ENCODE data around the gene CPA1.

CPA1 gene

DNA sequence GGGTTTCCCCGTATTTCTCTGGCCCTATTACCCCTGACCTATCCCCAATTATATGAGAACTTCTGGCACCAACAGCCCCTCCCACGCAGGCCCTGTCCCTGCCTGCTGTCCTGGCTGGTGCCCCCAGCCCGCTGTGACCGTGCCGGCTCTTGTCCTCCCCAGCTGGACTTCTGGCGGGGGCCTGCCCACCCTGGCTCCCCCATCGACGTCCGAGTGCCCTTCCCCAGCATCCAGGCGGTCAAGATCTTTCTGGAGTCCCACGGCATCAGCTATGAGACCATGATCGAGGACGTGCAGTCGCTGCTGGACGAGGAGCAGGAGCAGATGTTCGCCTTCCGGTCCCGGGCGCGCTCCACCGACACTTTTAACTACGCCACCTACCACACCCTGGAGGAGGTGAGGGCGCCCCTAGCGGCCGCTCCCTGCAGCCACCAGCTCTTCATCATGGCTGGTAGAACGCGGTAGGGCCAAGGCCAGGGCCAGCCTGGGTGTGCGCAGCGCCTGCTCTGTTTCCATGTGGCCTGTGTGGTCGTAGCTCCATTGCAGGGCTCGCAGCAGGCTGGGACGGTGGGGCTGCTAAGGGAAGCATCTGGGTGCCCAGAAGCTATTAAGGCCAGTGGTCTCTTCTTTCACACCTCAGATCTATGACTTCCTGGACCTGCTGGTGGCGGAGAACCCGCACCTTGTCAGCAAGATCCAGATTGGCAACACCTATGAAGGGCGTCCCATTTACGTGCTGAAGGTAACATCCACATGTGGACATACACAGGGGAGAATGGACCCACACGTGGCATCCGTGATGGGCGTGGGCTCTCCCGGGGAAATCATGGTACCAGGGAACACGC, 1.4 kb downstream of the CPA1 start:
- in situ Hi-C loops (cut with MboI; ENCODE audit: low pct_unique_long_range_greater_than_20kb, low sequenced_read_pairs, unreplicated experiment) = no loop called here
- TF ChIP-seq, protein P1, sequence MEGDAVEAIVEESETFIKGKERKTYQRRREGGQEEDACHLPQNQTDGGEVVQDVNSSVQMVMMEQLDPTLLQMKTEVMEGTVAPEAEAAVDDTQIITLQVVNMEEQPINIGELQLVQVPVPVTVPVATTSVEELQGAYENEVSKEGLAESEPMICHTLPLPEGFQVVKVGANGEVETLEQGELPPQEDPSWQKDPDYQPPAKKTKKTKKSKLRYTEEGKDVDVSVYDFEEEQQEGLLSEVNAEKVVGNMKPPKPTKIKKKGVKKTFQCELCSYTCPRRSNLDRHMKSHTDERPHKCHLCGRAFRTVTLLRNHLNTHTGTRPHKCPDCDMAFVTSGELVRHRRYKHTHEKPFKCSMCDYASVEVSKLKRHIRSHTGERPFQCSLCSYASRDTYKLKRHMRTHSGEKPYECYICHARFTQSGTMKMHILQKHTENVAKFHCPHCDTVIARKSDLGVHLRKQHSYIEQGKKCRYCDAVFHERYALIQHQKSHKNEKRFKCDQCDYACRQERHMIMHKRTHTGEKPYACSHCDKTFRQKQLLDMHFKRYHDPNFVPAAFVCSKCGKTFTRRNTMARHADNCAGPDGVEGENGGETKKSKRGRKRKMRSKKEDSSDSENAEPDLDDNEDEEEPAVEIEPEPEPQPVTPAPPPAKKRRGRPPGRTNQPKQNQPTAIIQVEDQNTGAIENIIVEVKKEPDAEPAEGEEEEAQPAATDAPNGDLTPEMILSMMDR (IDR thresholded peaks at IDR 0.05; ENCODE audit: extremely low read depth, insufficient read depth, missing control alignments) = no peak
- no peak for DNase-seq (ENCODE audit: low spot score)

DNA sequence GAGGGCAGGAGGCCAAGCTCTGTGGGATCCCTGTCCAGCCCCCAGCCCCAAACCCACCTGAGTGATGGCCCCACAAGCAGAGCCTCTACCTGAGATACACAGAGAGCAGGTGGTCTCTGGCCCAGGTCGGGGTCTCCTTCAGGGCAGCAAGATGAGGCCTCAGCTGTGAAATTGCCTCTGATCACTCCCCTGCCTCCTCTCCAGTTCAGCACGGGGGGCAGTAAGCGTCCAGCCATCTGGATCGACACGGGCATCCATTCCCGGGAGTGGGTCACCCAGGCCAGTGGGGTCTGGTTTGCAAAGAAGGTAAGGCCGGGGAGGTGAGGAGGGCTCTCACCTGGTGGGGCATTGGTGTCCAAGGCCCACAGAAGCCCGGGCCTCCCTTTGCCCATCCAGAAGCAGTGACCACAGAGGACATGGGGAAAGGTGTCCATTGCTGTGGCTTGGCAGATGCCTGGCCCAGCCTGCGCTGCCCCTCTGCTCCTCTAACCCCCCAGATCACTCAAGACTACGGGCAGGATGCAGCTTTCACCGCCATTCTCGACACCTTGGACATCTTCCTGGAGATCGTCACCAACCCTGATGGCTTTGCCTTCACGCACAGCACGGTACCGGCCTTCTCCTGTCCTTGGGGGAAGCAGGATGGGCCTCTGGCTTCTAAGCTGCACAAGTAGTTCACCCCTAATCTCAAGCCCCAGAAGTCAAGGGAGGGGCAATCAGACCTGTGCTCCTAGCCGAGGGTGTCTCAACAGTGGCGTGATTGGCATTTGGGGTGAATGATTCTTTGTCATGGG, 3.1 kb downstream of the CPA1 start:
- no peak for DNase-seq (ENCODE audit: low spot score)
- TF ChIP-seq, protein P1 (IDR thresholded peaks at IDR 0.05; ENCODE audit: extremely low read depth, insufficient read depth, missing control alignments) = no peak
- in situ Hi-C loops (cut with MboI; ENCODE audit: low pct_unique_long_range_greater_than_20kb, low sequenced_read_pairs, unreplicated experiment) = no loop called here

DNA sequence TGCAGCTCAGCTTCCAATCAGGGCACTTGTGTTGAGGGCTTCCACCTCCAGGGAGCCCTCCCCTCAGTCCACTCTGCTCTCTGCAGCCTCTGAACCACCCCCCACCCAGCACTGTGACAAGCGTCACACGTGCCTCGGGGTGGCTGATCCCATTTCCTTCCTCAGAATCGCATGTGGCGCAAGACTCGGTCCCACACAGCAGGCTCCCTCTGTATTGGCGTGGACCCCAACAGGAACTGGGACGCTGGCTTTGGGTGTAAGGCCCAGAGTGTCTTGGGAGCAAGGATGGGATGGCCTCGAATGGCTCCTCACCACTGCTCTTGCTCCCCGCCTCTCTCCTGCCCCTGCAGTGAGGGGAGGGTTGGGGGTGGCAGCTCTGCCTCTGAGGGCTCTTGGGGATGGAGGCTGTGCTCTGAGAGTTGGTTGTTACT, 4.1 kb downstream of the CPA1 start:
- TF ChIP-seq, protein P1 (IDR thresholded peaks at IDR 0.05; ENCODE audit: extremely low read depth, insufficient read depth, missing control alignments) = no peak
- in situ Hi-C loops (cut with MboI; ENCODE audit: low pct_unique_long_range_greater_than_20kb, low sequenced_read_pairs, unreplicated experiment) = no loop called here
- no peak for DNase-seq (ENCODE audit: low spot score)

DNA sequence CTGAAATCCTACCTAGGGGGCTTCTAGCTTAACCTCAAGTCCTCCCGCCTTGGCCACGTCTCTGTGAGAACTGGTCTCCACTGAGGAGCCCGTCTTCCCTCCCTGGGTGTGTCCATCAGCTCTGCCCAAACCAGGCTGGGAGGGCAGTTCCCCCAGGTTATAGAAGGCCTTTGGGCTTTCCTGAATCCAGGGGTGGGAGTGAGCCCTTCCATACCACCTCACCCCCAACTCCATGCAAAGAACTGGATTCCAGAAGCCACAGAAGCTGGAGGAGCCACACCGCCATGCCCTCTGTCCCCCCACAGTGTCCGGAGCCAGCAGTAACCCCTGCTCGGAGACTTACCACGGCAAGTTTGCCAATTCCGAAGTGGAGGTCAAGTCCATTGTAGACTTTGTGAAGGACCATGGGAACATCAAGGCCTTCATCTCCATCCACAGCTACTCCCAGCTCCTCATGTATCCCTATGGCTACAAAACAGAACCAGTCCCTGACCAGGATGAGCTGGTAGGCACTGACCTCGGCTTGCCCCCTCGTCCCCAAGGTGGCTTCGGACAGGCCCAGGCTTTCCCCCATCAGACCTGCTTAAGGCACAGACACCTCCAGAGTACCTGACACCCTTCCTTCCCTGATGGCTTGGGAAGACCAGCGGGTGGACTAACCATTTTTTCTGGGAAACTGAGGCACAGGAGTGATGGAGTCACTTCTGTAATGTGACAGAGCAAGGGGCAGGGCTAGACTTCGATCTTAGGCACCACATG, 4.7 kb downstream of the CPA1 start:
- in situ Hi-C loops (cut with MboI; ENCODE audit: low pct_unique_long_range_greater_than_20kb, low sequenced_read_pairs, unreplicated experiment) = no loop called here
- TF ChIP-seq, protein P1 (IDR thresholded peaks at IDR 0.05; ENCODE audit: extremely low read depth, insufficient read depth, missing control alignments) = no peak
- no peak for DNase-seq (ENCODE audit: low spot score)

DNA sequence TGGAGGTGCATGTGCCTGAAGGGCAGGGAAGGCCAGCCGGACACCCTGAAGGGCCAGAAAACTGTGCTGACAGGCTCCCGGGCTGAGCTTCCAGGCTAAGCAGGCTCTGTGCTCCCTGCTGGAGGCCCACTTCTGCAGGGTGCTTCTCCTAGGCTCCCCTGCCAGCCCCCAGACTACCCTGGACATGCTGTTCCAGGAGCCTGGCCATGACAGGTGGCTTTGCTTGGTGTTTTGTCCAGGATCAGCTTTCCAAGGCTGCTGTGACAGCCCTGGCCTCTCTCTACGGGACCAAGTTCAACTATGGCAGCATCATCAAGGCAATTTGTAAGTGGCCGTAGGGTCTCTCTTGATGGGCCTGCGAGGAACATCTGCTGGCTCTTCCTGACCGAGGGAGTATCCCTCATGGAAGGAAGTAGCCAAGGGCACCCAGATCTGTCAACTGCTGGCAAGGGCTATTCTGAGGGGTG, 5.3 kb downstream of the CPA1 start:
- in situ Hi-C loops (cut with MboI; ENCODE audit: low pct_unique_long_range_greater_than_20kb, low sequenced_read_pairs, unreplicated experiment) = no loop called here
- TF ChIP-seq, protein P1 (IDR thresholded peaks at IDR 0.05; ENCODE audit: extremely low read depth, insufficient read depth, missing control alignments) = no peak
- DNase-seq (ENCODE audit: low spot score) = no peak

DNA sequence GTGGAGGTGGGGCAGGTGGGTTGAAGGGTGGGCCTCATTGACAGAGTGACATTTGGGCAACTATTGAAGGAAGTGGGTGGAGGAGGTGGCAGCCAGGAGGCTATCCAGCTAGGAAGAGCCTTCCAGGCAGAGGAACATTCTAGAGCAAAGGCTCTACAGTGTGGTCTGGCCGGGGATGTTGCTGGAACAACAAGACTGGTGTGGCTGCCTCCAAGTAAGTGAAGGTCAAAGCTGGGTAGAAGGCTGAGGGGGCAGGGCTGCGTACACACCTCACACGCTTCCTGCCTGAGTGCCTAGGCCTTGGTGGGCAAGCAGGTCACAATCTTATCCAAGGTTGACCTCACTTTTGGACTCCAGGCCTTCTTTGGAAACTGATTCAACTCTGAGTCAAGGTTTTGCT, 6.6 kb downstream of the CPA1 start:
- DNase-seq (ENCODE audit: low spot score) = no peak
- in situ Hi-C loops (cut with MboI; ENCODE audit: low pct_unique_long_range_greater_than_20kb, low sequenced_read_pairs, unreplicated experiment) = no loop called here
- TF ChIP-seq, protein P1 (IDR thresholded peaks at IDR 0.05; ENCODE audit: extremely low read depth, insufficient read depth, missing control alignments) = no peak

All from GM13977 (cell line).